ENCODE data around the gene ZYX.

Gene ZYX

GRCh38 chr7:143343596-143343995 is 37.5 kb upstream of the ZYX start:
- TF ChIP-seq ZNF70 (CRISPR knock-in tag; IDR thresholded peaks at IDR 0.05) (no peak), ZFP30 (CRISPR knock-in tag; IDR thresholded peaks at IDR 0.05) (no peak), TOX (CRISPR knock-in tag; IDR thresholded peaks at IDR 0.05; ENCODE audit: borderline replicate concordance) (no peak), TSHZ2 (CRISPR knock-in tag; IDR thresholded peaks at IDR 0.05) (no peak), BACH2 (CRISPR knock-in tag; IDR thresholded peaks at IDR 0.05; ENCODE audit: borderline replicate concordance) (no peak), OSR1 (CRISPR knock-in tag; IDR thresholded peaks at IDR 0.05) (no peak), POU6F1 (CRISPR knock-in tag; IDR thresholded peaks at IDR 0.05; ENCODE audit: borderline replicate concordance, low read depth) (no peak), CSDC2 (CRISPR knock-in tag; IDR thresholded peaks at IDR 0.05) (no peak)
- ATAC-seq = no peak

- TF ChIP-seq RARB (CRISPR knock-in tag; IDR thresholded peaks at IDR 0.05) (0 out of 2 replicates have a peak, but pooled peaks have one; percentile 27), BACH2 (CRISPR knock-in tag; IDR thresholded peaks at IDR 0.05; ENCODE audit: borderline replicate concordance) (no peak), TCF4 (CRISPR knock-in tag; IDR thresholded peaks at IDR 0.05; ENCODE audit: borderline replicate concordance) (no peak), ZNF70 (CRISPR knock-in tag; IDR thresholded peaks at IDR 0.05) (no peak)
- peak; percentile 99 for ATAC-seq
These were observed 35.7 kb upstream of the ZYX start for GRCh38 chr7:143345428-143345900.

- TF ChIP-seq ISL1 (CRISPR knock-in tag; IDR thresholded peaks at IDR 0.05) = no peak
- no peak for TF ChIP-seq CREB5 (CRISPR knock-in tag; IDR thresholded peaks at IDR 0.05; ENCODE audit: low read depth)
- TF ChIP-seq TCF4 (CRISPR knock-in tag; IDR thresholded peaks at IDR 0.05; ENCODE audit: borderline replicate concordance) = no peak
- TF ChIP-seq TOX (CRISPR knock-in tag; IDR thresholded peaks at IDR 0.05; ENCODE audit: borderline replicate concordance) = no peak
- TF ChIP-seq ZFP3 (CRISPR knock-in tag; IDR thresholded peaks at IDR 0.05) = no peak
- no peak for TF ChIP-seq SNAI2 (CRISPR knock-in tag; IDR thresholded peaks at IDR 0.05)
- TF ChIP-seq CSDC2 (CRISPR knock-in tag; IDR thresholded peaks at IDR 0.05) = no peak
- no peak for TF ChIP-seq GLIS3 (CRISPR knock-in tag; IDR thresholded peaks at IDR 0.05)
- TF ChIP-seq TSHZ2 (CRISPR knock-in tag; IDR thresholded peaks at IDR 0.05) = no peak
- no peak for TF ChIP-seq ZFP30 (CRISPR knock-in tag; IDR thresholded peaks at IDR 0.05)
- no peak for TF ChIP-seq ZC3H10 (CRISPR knock-in tag; IDR thresholded peaks at IDR 0.05)
- no peak for TF ChIP-seq PPARA (CRISPR knock-in tag; IDR thresholded peaks at IDR 0.05; ENCODE audit: borderline replicate concordance)
- no peak for TF ChIP-seq RARB (CRISPR knock-in tag; IDR thresholded peaks at IDR 0.05)
- no peak for TF ChIP-seq CSRNP3 (CRISPR knock-in tag; IDR thresholded peaks at IDR 0.05)
- TF ChIP-seq ZNF565 (CRISPR knock-in tag; conservative IDR thresholded peaks at IDR 0.05; ENCODE audit: low read depth) = no peak
- TF ChIP-seq BACH2 (CRISPR knock-in tag; IDR thresholded peaks at IDR 0.05; ENCODE audit: borderline replicate concordance) = no peak
These were observed 35.1 kb upstream of the ZYX start for GRCh38 chr7:143346018-143346417.

More at GRCh38 chr7:143346018-143346417, 35.1 kb upstream of the ZYX start:
- ATAC-seq = peak; percentile 5

All from SK-N-SH treated with all-trans-retinoic acid at 6 μM for 48 hours (cell line).